B cell (primary cell): ENCODE measurements around the gene UPB1. TPM values are rescaled to one million over a fixed set of nuclear protein-coding genes. Genes with fewer than 3 reads are reported as not detected.

Experiments
- ATAC-seq: fragments of 200-7000 bp; cut with Tn5 transposase; one replicate; pipeline ENCODE4 v1.10.0; 2021; ENCODE audit warnings: low read depth, mild to moderate bottlenecking, moderate number of reproducible peaks, moderate library complexity
- CTCF ChIA-PET: fragments of 350-600 bp; sonication (Branson Sonifier 250); formaldehyde crosslinking; loops from one replicate; lab custom pipeline; 2021; ENCODE audit warnings: antibody characterized with exemption, inconsistent platforms; lab: Charles Lee
- POLR2A ChIA-PET: fragments of 350-600 bp; sonication (Branson Sonifier 250); formaldehyde crosslinking; loops from one replicate; lab custom pipeline; 2021; ENCODE audit warnings: antibody characterized with exemption; lab: Charles Lee
- DNase-seq: peaks from one replicate; pipeline ENCODE4 v3.0.0; 2013
- H2AFZ ChIP-seq: 2 replicates; pipeline ENCODE4 v1.6.1; 2012; ENCODE audit warnings: mild to moderate bottlenecking, low read depth, low read length; ENCODE audit not compliant: insufficient read depth, poor library complexity, severe bottlenecking
- H3K27ac ChIP-seq, 2 donors: 1 replicate in 1 of 2; 2 replicates in 1 of 2; pipeline ENCODE4 v1.5.1; 2012 to 2013; ENCODE audit warnings: low read length in 2 of 2, mild to moderate bottlenecking in 2 of 2, moderate library complexity in 1 of 2
- H3K27me3 ChIP-seq, 4 experiments: fragments of 200-600 bp in 1 of 4; sonication (generic) in 1 of 4; replicated peaks in 1 of 4; 1 replicate in 2 of 4; 2 replicates in 2 of 4; pipeline versions ENCODE4 v1.6.1 to v1.7.0; 2013 to 2016; ENCODE audit warnings: low read length in 3 of 4, mild to moderate bottlenecking in 2 of 4, mixed read lengths in 1 of 4, moderate library complexity in 1 of 4; ENCODE audit not compliant: insufficient read depth in 4 of 4, control insufficient read depth in 3 of 4; ENCODE audit errors: control extremely low read depth in 1 of 4
- H3K36me3 ChIP-seq, 2 experiments: replicated peaks in 1 of 2; 1 replicate in 1 of 2; 2 replicates in 1 of 2; pipeline versions ENCODE4 v1.6.1 to v1.7.1; 2013; ENCODE audit warnings: low read length in 1 of 2; ENCODE audit not compliant: insufficient read depth in 2 of 2, control insufficient read depth in 1 of 2; ENCODE audit errors: control extremely low read depth in 1 of 2, extremely low read depth in 1 of 2
- H3K4me1 ChIP-seq, 2 donors: fragments of 200-600 bp in 1 of 2; sonication (generic) in 1 of 2; 1 replicate in 1 of 2; 2 replicates in 1 of 2; pipeline versions ENCODE4 v1.5.1 to v1.6.1; 2013 to 2017; ENCODE audit warnings: low read length in 2 of 2; ENCODE audit not compliant: control insufficient read depth in 2 of 2, insufficient read depth in 2 of 2
- H3K4me2 ChIP-seq: replicated peaks from 2 replicates; pipeline ENCODE3; 2012; ENCODE audit warnings: mild to moderate bottlenecking, low read depth, low read length; ENCODE audit not compliant: poor library complexity, severe bottlenecking
- H3K4me3 ChIP-seq, 5 experiments: fragments of 200-600 bp in 1 of 5; sonication (generic) in 1 of 5; 1 replicate in 3 of 5; 2 replicates in 2 of 5; pipeline versions ENCODE4 v1.5.1 to v1.7.0; 2011 to 2016; ENCODE audit warnings: low read length in 4 of 5, mild to moderate bottlenecking in 4 of 5, low read depth in 2 of 5, control low read depth in 1 of 5, moderate library complexity in 1 of 5; ENCODE audit not compliant: insufficient read depth in 1 of 5; ENCODE audit errors: control extremely low read depth in 1 of 5, extremely low read depth in 1 of 5
- H3K79me2 ChIP-seq: fragments of 200-600 bp; sonication (generic); one replicate; pipeline ENCODE4 v1.6.0; 2016; ENCODE audit warnings: low read length; ENCODE audit not compliant: control insufficient read depth, insufficient read depth
- H3K9ac ChIP-seq: fragments of 200-600 bp; sonication (generic); 2 replicates; pipeline ENCODE4 v1.6.1; 2017; ENCODE audit warnings: mild to moderate bottlenecking, low read length, moderate library complexity
- H3K9me3 ChIP-seq, 3 donors: one replicate each; pipeline versions ENCODE4 v1.6.1 to v1.7.1; 2013; ENCODE audit warnings: low read length in 2 of 3; ENCODE audit not compliant: control insufficient read depth in 2 of 3, insufficient read depth in 1 of 3; ENCODE audit errors: control extremely low read depth in 1 of 3
- H4K20me1 ChIP-seq: 2 replicates; pipeline ENCODE4 v1.6.0; 2012; ENCODE audit warnings: mild to moderate bottlenecking, low read length; ENCODE audit not compliant: insufficient read depth, control insufficient read depth, poor library complexity, severe bottlenecking
- H3K27ac Mint-ChIP-seq: one replicate; pipeline ENCODE4 v1.8.0; 2021; ENCODE audit warnings: mixed read lengths
- H3K27me3 Mint-ChIP-seq: one replicate; pipeline ENCODE4 v1.8.0; 2021; ENCODE audit warnings: mixed read lengths
- H3K4me1 Mint-ChIP-seq: one replicate; pipeline ENCODE4 v1.8.0; 2021; ENCODE audit warnings: mixed read lengths
- H3K4me3 Mint-ChIP-seq: one replicate; pipeline ENCODE4 v1.8.0; 2021; ENCODE audit warnings: mixed read lengths
- H3K9me3 Mint-ChIP-seq: one replicate; pipeline ENCODE4 v1.8.0; 2022; ENCODE audit warnings: mixed read lengths; ENCODE audit not compliant: insufficient read depth
- EZH2 ChIP-seq: IDR thresholded peaks from 2 replicates; pipeline ENCODE4 v1.6.1; 2012; ENCODE audit warnings: borderline replicate concordance, low read depth, mild to moderate bottlenecking, moderate library complexity, low read length; ENCODE audit not compliant: insufficient read depth, poor library complexity, severe bottlenecking
- WGBS: methylation state at CpG from one replicate; pipeline ENCODE4 v1.1.5; 2013; ENCODE audit warnings: missing lambda C conversion rate; ENCODE audit not compliant: insufficient coverage; 5-methylcytosine and 5-hydroxymethylcytosine counted together
- intact Hi-C: fragments of 100-400 bp; cut with micrococcal nuclease; formaldehyde crosslinking; loops from one replicate; pipeline ENCODE4 v1.10.0; 2022
- polyA plus RNA-seq: library from polyadenylated mRNA; depleted of rRNA; stranded (reverse); fragments of >200 nt; gene quantifications from 2 replicates; pipeline ENCODE4 v1.2.3, GENCODE V29; 2012
- total RNA-seq, 2 donors: library from RNA; stranded (reverse); fragments of 120-200 nt in 1 of 2; gene quantifications; 1 replicate in 1 of 2; 2 replicates in 1 of 2; pipeline versions ENCODE4 v1.2.3 to v1.2.4, GENCODE V29; 2013 to 2022
- TF ChIP-seq, protein P1 (sequence below): fragments of 200-600 bp; IDR thresholded peaks from one replicate; pipeline ENCODE4 v1.8.0; 2022; ENCODE audit warnings: antibody characterized with exemption, mild to moderate bottlenecking

UPB1 gene
- total and polyA plus RNA-seq, 2 donors (not counting 1 experiment from before 2014, with no cell fraction given) = 1.2 to 4.0 TPM

DNA sequence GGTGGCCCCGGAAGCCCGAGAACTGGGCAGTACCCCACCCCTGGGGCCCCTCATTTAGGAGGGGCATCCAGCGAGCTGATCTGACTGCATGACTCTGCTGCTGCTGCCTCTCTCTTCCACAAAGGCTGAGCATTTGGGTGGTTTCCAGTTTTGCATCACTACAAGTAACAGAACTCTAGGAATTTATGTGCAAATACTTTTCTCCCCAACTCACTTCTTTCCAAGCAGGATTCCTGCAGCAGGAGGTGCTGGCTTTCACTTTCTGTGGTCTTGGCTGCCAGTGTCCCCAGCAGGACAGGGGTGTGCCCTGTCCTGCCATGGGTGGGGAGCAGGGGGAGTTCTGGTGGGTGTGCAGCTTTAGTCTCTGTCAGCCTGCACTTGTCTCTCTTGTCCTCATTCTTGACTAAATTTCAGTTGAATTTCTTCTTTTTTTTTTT is 21.2 kb downstream of the UPB1 start:
- ChIA-PET POLR2A (no interaction called here), CTCF (no interaction called here)
- Histone ChIP-seq H3K4me3 (no peak overlapping the region), H4K20me1 (no peaks in the 10 kb centered on the region), H3K27me3 (peaks cover 0 to 4% (median 1%) of the 10 kb centered on the region in 4 experiments), H3K9ac (no peak overlapping the region), H3K4me2 (no peak overlapping the region), H3K9me3 (no peaks in the 10 kb centered on the region), H3K4me1 (peaks cover 14 to 16% of the 10 kb centered on the region in 2 donors), H3K27ac (no peak overlapping the region), H3K79me2 (no peaks in the 10 kb centered on the region), H3K36me3 (no peaks in the 10 kb centered on the region), H2AFZ (no peak overlapping the region)
- Mint-ChIP-seq H3K27me3 (peaks cover 9% of the 10 kb centered on the region), H3K9me3 (no peaks in the 10 kb centered on the region), H3K4me1 (peaks cover 35% of the 10 kb centered on the region), H3K27ac (no peak overlapping the region), H3K4me3 (no peak overlapping the region)
- TF ChIP-seq, protein P1, sequence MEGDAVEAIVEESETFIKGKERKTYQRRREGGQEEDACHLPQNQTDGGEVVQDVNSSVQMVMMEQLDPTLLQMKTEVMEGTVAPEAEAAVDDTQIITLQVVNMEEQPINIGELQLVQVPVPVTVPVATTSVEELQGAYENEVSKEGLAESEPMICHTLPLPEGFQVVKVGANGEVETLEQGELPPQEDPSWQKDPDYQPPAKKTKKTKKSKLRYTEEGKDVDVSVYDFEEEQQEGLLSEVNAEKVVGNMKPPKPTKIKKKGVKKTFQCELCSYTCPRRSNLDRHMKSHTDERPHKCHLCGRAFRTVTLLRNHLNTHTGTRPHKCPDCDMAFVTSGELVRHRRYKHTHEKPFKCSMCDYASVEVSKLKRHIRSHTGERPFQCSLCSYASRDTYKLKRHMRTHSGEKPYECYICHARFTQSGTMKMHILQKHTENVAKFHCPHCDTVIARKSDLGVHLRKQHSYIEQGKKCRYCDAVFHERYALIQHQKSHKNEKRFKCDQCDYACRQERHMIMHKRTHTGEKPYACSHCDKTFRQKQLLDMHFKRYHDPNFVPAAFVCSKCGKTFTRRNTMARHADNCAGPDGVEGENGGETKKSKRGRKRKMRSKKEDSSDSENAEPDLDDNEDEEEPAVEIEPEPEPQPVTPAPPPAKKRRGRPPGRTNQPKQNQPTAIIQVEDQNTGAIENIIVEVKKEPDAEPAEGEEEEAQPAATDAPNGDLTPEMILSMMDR = no peak
- TF ChIP-seq EZH2 = no peak
- intact Hi-C loops = no loop called here
- ATAC-seq (no peak), DNase-seq (no peak)
- 35% methylated on average over 3 of the region's 3 CpGs for WGBS

DNA sequence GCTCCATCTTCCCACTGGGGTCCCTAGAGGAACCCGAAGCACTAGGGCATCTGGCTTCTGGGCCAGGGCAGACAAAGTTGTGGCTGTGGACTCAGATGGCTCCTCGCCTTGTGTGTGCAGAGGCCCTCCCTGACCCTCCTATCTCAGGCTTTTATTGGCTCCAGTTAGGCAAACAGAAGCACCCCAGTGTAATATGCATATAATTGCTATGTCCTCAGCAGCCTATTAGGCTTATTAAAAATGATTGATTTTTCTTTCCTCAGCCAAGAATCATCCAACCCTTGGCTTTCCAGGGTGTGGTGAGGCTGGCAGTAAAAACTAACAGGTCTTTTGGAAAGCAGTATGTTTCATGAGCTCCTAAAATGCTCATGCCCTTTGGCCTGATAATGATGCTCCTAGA is 22.3 kb downstream of the UPB1 start:
- Mint-ChIP-seq H3K9me3 (no peaks in the 10 kb centered on the region), H3K27me3 (peaks cover 9% of the 10 kb centered on the region), H3K27ac (no peak overlapping the region), H3K4me3 (no peak overlapping the region), H3K4me1 (peaks cover 32% of the 10 kb centered on the region)
- 100% methylated on average over 2 of the region's 2 CpGs for WGBS
- Histone ChIP-seq H2AFZ (no peak overlapping the region), H3K79me2 (no peaks in the 10 kb centered on the region), H3K4me2 (no peak overlapping the region), H3K9ac (no peak overlapping the region), H3K9me3 (no peaks in the 10 kb centered on the region), H3K27me3 (peaks cover 0 to 4% (median 1%) of the 10 kb centered on the region in 4 experiments), H3K27ac (no peak overlapping the region), H3K36me3 (no peaks in the 10 kb centered on the region), H3K4me1 (peaks cover 11 to 15% of the 10 kb centered on the region in 2 donors), H3K4me3 (no peak overlapping the region), H4K20me1 (no peaks in the 10 kb centered on the region)
- intact Hi-C loops = no loop called here
- ChIA-PET POLR2A (no interaction called here), CTCF (interaction anchor here (0.8 to 2.6 kb wide), 2 partner anchors 14 to 95 kb away, joined by 3 to 14 read pairs; no protein-coding TSS in a partner anchor)
- TF ChIP-seq, protein P1 = no peak
- TF ChIP-seq EZH2 = no peak
- ATAC-seq (no peak), DNase-seq (no peak)
